NCI-H446 treated with DMSO at 0.1 percent for 48 hours (cell line): ENCODE measurements around the gene PI4KA.
A peak's percentile ranks its signal among the peaks of the same experiment; 100 is the strongest.
"Not testable (repeated sequence)": the region's sequence is repeated elsewhere in the genome, so short reads cannot be mapped to it uniquely, and the experiment has no call there.

ENCODE experiments used
- DNase-seq: peaks from one replicate; lab custom pipeline; 2025; lab: John Stamatoyannopoulos, UW

PI4KA gene

DNA sequence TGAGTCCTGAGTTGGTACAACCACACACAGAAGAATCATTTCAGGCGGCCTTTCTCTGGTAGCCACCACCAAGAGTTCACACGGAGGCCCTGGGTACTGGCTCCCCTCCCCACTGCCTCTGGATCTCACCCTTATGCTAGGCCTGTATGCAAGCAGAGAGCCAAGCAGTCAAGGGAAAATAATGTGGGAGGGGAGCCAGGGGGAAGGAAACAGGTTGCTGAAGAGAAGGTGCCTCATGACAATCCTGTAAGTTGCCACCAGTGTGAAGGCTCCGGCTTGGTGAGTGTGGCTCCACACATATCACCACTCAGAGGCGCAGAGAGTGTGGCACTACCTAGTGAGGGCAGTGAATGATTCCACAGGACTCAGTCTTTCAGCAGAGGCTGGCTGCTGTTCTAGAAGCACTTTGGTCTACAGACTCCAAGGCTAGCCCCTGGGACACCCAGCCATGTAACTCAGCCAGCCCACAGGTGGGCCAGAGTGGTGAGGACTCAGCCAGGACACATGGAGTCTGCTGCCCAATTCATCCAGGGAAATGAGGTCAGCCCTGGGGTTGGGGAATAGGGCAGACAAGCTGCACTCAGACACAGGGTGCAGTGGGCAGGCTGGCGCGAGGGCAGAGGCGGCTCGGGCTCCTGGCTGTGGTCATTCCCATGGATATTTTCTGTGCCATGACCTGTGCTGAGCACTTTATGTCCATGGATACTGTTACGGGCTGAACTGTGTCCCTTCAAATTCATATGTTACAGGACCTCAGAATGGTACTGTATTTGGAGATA, 133.7 kb downstream of the PI4KA start:
- no peak for DNase-seq

DNA sequence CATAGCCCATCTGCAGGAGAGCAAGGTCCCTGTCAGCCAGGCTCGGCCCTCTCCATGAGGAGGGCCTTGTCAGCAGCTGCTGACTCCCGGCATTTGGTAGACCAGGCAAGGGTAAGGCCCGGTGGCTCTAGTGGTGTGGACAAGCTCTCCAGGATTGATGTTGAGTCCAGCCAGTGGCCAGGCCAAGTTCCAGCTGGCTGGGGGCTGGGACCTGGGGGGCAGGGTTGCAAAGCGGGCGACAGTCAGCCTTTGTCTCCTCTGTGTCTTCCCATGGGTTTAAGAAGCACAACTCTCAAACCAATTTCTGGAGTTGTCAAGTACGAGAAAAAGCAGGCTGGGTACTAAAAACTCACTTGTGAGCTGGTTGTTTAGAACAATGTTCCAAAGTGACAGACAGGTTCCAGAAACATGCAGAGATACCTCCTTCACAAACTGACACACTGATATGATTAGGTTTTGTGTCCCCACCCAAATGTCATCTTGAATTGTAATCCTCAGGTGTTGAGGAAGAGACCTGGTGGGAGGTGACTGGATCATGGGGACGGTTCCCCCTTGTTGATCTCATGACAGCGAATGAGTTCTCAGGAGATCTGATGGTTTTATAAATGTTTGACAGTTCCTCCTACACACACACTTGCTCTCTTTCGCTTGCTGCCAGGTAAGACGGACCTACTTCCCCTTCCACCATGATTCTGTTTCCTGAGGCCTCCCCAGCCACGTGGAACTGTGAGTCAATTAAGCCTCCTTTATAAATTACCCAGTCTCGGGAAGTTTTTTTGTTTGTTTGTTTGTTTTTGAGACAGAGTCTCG, 137.0 kb downstream of the PI4KA start:
- DNase-seq, result no peak

DNA sequence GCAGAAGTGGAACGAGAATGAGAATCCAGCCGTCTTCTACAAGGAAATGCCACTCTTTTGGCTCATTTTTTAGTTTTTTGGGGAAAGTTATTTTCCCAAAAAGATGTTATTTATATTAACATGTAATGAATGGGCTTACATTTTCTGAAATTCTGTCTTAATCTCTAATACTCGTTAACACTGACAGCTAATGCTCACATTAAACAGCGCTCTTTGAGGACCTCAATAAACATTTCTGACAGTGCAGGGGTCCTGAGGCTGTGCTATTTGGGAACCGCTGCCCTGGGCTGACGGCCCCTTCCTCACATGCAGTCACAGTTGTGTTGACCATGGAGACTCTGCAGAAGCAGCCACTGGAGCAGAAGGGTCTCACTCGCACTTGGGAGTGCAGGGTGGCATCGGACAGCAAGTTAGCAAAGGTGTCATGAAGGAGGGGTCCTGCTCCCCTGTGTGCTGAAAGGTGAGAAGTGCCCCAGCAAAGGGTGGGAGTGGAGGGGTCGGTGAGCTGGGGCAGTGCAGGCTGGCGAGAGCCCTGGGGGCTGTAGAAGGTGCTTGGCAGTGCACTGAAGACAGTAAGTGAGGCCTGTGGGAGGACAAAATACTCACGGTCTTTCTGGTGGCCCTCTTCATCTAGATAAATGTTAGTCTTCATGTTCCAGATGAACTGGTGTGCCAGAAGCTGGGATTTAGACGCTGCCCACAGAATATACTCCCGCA, 137.8 kb downstream of the PI4KA start:
- no peak for DNase-seq

DNA sequence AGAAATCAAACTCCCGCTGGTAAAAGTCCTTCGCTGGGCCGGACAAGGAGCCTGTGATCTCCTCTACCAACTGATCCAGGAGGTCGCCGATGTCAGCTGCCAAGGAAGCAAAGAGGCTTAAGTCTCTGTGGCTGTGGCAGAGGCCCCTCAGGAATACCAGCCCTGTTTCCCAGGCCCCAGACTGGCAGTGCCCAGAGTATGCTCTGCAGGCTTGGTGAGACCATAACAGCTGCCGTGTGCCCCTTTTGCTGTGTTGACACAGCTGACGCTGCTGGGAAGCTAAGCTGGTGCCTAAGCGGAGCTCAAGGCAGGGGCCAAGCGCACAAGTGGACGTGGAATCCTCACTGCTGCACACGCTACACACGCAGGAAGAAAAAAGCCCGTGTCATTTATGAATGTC, 139.9 kb downstream of the PI4KA start:
- DNase-seq, result not testable (repeated sequence)

DNA sequence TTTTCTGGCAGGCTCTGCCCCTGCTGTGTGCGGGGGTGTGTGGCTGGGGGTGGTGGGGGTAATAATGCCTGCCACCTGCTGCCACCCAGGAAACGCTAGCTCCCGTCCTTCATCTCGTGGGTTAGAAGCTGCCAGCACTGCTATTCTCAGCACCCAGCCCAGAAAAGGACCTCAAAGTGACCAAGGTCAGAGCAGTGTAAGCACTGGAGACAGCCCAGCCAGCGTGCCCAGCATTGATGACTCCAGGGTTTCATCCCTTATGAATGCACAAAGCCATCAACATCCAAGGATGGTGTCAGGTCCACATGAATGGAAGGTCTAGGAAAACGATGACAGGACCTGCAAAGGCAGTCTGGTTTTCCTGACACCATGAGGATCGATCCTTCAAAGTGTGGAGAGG, 140.6 kb downstream of the PI4KA start:
- not testable (repeated sequence) for DNase-seq

DNA sequence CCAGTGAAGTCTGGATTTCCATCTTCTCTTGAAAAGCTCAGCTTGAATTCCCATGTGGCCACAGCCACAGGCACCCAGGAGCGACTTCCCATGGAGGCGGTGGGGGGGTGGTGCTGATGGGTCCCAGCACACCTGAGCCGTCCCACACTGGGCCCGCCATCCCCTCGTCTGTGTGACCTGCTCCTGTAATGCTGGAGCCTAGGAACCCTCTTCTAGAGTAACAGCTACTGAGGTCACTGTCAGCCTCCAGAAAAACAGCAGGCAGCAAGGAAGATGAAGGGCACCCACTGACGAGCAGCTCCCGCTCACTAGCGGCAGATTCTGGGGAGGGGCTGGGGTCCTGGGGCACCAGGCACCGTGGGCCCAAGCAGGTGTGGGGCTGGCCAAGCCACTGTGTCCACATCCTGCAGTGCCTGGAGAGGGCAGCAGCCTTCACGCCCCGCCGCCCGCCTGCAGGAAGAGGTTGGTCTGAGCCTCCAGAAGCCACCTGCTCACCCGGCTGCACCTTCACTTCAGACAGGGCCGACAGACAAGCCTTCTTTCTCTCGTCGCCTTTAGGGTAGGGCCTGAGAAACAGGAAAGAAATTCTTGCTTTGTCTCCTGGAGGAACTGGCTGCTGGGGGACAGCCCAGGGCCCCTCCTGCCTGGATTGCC, 141.3 kb downstream of the PI4KA start:
- not testable (repeated sequence) for DNase-seq

DNA sequence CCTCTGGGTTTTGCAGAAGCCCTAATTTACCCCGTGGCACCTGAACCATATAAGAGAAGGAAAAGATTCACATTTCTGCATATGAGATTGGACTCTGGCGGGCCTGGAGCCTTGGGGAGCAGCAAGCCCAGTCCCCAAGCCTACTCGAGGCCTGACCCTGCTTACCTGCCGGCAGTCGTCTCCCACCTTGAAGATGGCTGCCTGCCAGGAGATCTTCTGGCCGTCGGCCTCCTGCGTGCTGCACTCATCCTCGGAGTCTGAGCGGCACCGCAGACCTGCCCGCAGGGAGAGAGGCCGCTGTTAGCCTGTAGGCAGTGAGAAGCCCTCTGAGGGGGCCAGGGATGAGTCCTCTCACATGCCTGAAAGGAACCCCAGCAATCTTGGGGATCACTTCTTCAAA, 145.5 kb downstream of the PI4KA start:
- DNase-seq, result not testable (repeated sequence)

DNA sequence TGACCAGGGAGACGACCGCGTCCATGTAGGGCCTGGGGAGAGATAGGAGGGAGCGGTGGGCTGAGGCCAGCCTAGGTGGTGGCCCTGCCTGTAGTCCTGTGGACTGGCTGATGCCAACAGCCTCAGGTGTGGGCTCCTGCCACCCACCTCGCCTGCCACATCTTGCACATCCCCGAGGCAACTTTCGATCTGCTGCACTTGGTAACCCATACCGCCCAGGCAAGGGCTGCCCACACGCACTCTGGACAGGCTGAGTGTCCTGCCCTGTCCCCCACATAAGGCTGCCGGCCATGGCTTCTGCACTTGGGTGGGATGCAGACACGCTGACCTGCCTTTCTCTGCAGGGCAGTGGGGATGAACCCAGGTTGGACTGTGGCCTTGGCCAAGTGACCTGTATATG, 148.6 kb downstream of the PI4KA start:
- not testable (repeated sequence) for DNase-seq

DNA sequence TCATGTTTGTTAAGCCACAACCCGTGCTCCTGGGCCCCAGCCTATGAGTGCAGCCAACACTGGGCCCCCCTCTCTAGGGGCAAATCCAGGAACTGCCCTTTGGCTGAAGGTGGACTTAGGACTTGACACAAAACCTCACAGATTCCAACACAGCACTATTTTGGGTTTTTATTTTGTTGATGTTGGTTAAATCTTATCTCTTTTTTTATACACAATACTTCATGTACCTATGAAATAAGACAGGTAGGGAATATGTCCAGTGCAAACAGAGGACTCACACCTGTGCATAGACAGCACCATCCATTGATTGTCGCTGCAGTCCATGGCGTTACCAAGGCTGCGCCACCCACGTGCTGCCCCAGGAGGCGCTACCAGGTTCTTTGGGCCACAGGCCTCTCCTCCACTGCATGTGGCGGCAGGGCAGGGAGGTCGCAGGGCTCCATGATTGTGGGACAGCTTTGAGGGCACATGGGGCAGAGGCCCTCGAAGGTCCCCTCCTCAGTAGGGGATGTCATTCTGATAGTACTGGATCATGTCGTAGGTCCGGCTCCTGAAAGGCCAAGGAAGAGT, 151.0 kb downstream of the PI4KA start:
- DNase-seq, result not testable (repeated sequence)

DNA sequence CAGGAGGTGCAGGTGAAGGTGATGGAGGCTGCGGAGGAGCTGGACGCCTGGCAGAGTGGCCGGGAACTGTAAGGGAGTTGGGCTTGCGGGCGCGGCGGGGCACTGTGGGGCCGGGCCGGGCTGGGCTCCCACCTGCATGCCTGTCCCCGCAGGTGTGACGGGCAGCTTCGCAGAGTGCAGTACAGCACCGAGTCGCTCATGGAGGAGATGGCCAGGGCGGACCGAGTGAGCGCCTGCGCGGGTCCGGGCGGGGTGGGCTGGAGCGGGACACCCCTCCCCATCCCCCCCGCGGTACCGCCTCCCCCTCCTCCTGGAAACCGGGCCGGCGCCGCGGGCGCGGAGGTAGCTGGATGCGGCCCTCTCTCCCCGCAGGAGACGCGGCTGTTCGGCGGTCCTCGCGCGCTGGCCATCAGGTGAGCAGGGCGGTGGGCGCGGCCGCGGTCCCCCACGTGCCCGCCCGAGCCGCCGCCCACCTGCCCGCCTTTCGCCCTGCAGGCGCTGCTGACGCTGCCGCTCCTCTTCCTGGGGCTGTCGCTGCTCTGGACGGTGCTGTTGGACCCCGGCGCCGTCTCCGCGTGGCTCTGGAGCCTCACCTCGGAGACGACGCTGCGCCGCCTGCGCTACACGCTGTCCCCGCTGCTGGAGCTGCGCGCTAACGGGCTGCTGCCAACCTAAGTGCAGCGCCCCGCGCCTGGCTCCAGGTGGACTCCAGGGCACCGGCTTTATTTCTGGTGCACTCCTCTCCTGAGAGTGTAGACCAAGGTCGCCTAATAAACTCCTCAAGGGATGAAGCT, 154.6 kb downstream of the PI4KA start:
- DNase-seq, result not testable (repeated sequence)

DNA sequence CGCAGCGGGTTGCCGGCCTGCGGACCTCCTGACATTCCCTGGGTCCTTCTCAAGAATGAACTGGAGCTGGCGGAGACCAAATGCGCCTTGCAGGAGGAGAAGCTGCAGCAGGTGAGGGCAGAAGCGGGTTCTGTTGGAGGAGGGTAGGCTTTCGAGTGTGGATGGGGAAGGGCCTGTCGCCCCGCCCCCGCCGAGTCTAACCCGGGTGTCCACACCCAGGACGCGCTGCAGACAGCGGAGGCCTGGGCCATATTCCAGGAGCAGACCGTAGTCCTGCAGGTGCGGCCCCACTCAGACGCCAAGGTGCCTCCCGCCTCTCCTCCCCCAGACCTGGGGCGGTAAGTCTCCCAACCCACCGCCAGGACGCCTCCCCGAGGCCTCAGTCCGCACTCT, 155.2 kb downstream of the PI4KA start:
- not testable (repeated sequence) for DNase-seq

DNA sequence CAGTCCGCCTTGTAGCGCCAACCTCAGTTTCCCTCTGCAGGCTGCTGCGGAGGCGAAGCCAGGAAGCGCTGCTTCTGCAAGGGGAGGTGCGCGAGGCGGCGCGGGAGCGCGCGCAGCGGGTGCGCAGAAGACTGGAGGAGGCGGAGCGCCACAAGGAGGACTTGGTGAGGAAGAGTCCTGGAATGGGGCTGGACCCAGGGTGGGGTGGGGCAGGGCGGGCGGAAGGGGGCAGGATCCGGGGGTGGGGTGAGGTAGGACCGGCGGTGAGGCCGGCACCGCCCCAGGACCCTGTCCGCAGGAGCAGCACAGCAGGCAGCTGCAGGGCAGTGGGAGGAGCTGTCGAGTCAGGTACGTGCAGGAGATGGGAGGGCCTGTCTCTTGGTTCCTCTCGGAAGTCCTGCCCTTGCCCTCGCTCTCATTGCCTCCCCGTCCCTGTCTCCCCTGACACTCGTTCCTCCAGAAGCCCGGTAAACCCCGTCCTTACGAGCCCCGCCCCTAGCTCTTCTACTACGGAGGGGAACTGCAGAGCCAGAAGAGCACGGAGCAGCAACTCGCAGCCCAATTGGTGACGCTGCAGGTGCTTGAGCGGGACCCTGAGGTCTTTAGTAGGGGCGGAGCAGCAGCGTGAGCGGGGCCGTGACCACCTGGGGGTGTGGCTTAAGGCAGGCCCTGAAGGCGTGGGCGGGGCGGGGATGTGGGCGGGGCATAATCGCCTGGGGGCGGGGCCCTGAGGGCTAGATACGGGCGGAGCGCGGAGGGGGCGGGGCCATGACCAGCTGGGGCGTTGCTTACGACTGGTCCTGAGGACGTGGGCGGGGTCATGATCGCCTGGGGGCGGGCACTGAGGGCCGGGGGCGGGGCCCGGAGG, 155.8 kb downstream of the PI4KA start:
- peak; percentile 67 for DNase-seq

DNA sequence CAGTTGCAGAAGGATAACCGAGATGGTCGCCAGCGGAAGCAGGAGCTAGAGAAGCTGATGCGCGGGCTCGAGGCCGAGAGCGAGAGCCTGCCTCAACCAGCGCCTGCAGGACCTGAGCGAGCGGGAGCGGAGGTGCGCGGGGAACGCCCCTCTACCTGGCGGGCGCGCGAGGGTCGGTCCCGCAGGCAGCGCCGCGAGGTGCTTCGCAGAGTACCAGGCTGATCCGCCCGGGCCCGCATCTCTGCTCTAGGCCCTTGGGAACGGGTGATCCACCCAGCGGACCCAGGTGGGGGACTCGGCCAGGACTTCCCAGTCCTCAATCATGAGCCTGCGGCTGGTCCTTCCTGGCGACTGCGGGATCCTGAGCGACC, 156.5 kb downstream of the PI4KA start:
- DNase-seq, result not testable (repeated sequence)

DNA sequence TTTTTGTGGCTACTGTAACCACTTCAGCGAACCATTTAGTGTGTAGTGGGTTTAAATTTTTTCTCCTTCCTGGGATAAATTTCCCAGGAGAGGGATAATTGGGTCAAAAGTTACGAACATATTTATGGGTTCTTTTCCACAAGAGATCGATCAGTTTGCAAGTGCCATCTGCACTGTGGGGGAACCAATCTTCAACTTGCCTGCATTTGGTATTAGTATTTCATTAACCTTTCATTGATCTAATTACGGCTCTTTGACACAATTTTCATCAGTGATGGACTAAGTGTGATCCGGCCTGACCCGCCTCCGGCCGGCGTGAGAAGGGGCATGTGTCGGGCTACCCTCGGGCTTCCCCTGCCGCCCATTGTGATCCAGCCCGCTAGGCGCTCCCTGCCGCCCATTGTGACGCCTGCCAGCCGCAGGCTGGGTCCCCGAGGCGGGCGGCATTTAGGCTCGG, 156.9 kb downstream of the PI4KA start:
- DNase-seq, result not testable (repeated sequence)

DNA sequence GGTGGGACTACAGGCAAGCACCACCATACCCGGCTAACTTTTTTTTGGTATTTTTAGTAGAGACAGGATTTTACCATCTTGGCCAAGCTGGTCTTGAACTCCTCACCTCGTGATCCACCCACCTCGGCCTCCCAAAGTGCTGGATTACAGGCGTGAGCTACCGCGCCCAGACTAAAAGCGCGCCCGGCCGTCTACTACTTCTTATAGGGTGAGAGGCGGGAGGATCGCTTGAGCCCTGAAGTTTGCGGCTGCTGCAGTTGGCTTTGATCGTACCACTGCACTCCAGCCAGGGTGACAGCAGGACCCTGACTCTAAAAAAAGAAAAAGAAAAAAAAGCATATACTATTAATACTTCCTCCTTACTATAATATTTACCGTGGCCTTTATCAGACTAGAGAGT, 158.3 kb downstream of the PI4KA start:
- DNase-seq, result not testable (repeated sequence)

DNA sequence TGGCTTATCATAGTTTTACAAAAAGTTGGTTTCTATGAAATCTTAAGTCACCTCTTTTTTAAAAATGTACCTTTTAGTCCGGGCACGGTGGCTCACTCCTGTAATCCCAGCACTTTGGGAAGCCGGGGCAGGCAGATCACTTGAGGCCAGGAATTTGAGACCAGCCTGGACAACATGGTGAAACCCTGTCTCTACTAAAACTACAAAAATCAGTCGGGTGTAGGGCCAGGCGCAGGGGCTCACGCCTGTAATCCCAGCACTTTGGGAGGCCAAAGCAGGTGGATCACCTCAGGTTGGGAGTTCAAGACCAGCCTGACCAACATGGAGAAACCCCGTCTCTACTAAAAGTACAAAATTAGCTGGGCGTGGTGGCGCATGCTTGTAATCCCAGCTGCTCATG, 158.8 kb downstream of the PI4KA start:
- not testable (repeated sequence) for DNase-seq

DNA sequence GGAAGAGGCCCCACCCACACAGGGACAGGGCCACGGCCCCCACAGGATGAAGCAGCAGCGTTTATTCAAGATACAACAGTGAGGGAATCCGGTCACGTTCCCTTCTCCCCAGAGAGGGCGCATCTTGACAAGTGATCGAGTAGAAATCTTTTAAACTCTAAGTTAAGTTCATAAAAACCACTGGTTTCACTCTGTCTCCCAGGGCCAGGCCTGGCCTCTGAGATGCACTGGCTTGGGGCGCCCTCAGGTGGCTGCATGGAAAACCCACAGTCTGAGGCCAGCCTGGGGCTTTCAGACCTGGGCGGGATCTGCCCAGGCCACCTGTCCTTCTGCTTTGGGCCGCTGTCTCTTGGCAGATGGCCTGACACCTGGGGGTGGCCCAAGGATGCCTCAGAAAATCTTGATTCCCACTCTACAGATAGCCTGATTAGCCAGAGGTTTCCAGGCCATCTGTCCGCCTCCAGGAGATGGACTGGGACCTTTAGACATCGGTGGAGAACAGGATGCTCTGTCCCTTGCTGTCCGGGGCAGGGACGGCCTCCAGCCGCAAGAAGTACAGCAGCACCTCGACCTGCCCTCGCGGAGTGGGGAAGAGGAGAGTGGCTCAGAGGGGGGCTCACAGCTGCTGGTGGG, 161.0 kb downstream of the PI4KA start:
- DNase-seq, result peak; percentile 1

DNA sequence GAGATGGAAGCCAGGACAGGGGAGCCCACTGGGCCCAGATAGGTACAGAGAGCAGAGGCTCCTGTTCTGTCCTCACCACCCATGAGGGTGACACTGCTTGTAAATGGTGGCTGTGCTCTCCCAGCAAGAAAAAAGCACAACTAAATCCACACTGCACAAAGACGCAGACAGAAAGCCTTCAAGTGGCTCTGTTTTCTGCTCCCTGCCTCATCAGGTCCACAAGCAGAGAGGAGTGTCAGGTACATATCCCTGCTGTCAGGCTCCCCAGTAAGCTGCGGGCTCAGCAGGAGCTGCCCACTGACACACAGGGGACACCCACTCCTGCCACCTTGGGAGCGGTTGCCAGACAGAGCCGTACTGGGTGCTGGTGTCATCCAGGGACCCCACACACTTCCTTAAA, 162.6 kb downstream of the PI4KA start:
- not testable (repeated sequence) for DNase-seq

DNA sequence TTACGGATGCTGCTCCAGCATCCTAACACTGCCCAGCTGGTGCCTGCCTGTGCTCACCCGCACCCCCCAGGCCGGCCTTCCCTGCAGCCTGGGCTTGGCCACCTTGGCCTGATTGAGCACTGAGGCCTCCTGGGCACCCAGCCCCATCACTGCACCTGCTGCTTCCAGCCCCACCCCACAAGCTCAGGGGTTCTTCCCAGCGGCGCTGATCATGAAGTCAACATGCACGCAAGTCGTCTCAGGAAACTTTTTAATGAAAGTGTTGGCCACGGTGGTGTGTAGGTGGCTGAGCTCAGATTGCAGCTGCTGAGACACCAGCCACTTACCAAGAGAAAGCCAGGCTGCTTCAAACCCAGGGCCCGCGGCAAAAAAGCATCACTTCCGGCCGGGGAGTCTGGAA, 163.4 kb downstream of the PI4KA start:
- DNase-seq, result not testable (repeated sequence)
